Measurements from ENCODE around the gene SLC25A27.

Gene SLC25A27

GRCh38 chr6:46652603-46653438, at the start of gene SLC25A27, which contains the start of gene CYP39A1:
Gene SLC25A27, plus strand, starts transcription at chr6:46652975. Its CDS starts 218 bp downstream, at chr6:46653193.
Gene CYP39A1, minus strand, starts transcription at chr6:46652818. Its CDS starts 236 bp downstream, at chr6:46652582.
- peak within 1 kb of the TSS; percentile 78 for H3K4me3 ChIP-seq (replicated peaks; ENCODE audit: low read depth, low read length)
- no peak for TF ChIP-seq CTCF (IDR thresholded peaks at IDR 0.05; ENCODE audit: low read length, missing control alignments)
- DNase-seq (ENCODE audit: low read depth) = peak; percentile 78

GRCh38 chr6:46605091-46605797, 47.5 kb upstream of the SLC25A27 start:
- TF ChIP-seq CTCF (IDR thresholded peaks at IDR 0.05; ENCODE audit: low read length, missing control alignments) = no peak
- DNase-seq (ENCODE audit: low read depth) = no peak
- H3K4me3 ChIP-seq (replicated peaks; ENCODE audit: low read depth, low read length) = no peak overlapping the region

- TF ChIP-seq CTCF (IDR thresholded peaks at IDR 0.05; ENCODE audit: low read length, missing control alignments) = no peak
- no peak overlapping the region for H3K4me3 ChIP-seq (replicated peaks; ENCODE audit: low read depth, low read length)
- DNase-seq (ENCODE audit: low read depth) = no peak
These were observed 46.4 kb upstream of the SLC25A27 start for GRCh38 chr6:46606338-46606737.

- TF ChIP-seq CTCF (IDR thresholded peaks at IDR 0.05; ENCODE audit: low read length, missing control alignments) = no peak
- no peak for DNase-seq (ENCODE audit: low read depth)
- no peak overlapping the region for H3K4me3 ChIP-seq (replicated peaks; ENCODE audit: low read depth, low read length)
These were observed 41.8 kb upstream of the SLC25A27 start for GRCh38 chr6:46610862-46611553.

- no peak for TF ChIP-seq CTCF (IDR thresholded peaks at IDR 0.05; ENCODE audit: low read length, missing control alignments)
- no peak for DNase-seq (ENCODE audit: low read depth)
- no peak overlapping the region for H3K4me3 ChIP-seq (replicated peaks; ENCODE audit: low read depth, low read length)
These were observed 40.1 kb upstream of the SLC25A27 start for GRCh38 chr6:46612645-46613044.

- no peak for DNase-seq (ENCODE audit: low read depth)
- no peak for TF ChIP-seq CTCF (IDR thresholded peaks at IDR 0.05; ENCODE audit: low read length, missing control alignments)
- no peak overlapping the region for H3K4me3 ChIP-seq (replicated peaks; ENCODE audit: low read depth, low read length)
These were observed 34.0 kb upstream of the SLC25A27 start for GRCh38 chr6:46618726-46619125.
